Measurements from ENCODE around the gene CAMK1D. TPM values are rescaled to one million over a fixed set of nuclear protein-coding genes. Genes with fewer than 3 reads are reported as not detected.

CAMK1D gene
- total and polyA plus RNA-seq, 2 donors (not counting 3 experiments of a cell fraction or from before 2014, with no cell fraction given): 0.37 to 4.2 TPM

- no peak overlapping the region for H3K27ac ChIP-seq (ENCODE audit: insufficient read depth, low read depth, low read length)
- no peaks in the 10 kb centered on the region for H3K9me1 ChIP-seq (replicated peaks; ENCODE audit: control insufficient read depth, extremely low read depth, insufficient read depth, low read length)
- CTCF ChIA-PET: no interaction called here
- intact Hi-C loops (cut with micrococcal nuclease): no loop called here
- H3K9me3 ChIP-seq (replicated peaks; ENCODE audit: control insufficient read depth, insufficient read depth, low read length): no peaks in the 10 kb centered on the region
- POLR2A ChIA-PET: no interaction called here
- dilution Hi-C loops (cut with MboI; ENCODE audit: extremely low pct_ligation_motif_present, low sequenced_read_pairs): no loop called here
- DNase-seq (ENCODE audit: low read depth, low spot score) (no peak), FAIRE-seq (no peak)
- no peak overlapping the region for H3K4me2 ChIP-seq (ENCODE audit: insufficient read depth, low read length)
- BruUV-seq (replicated peaks): no TSS peak
- H3K9ac ChIP-seq (replicated peaks; ENCODE audit: extremely low read depth, insufficient read depth, low read length): no peak overlapping the region
- H4K20me1 ChIP-seq (replicated peaks; ENCODE audit: control insufficient read depth, extremely low read depth, insufficient read depth, low read length): no peaks in the 10 kb centered on the region
- H3K4me1 ChIP-seq (ENCODE audit: control insufficient read depth, extremely low read depth, insufficient read depth, low read length): no peaks in the 10 kb centered on the region
- no peaks in the 10 kb centered on the region for H3K79me2 ChIP-seq (ENCODE audit: control insufficient read depth, insufficient read depth, low read length)
- H3K27me3 ChIP-seq (ENCODE audit: control insufficient read depth in 2 of 2, insufficient read depth in 2 of 2, low read length in 2 of 2): peaks cover 2 to 3% of the 10 kb centered on the region in 2 experiments
- H2AFZ ChIP-seq (ENCODE audit: low read depth, low read length): no peak overlapping the region
- TF ChIP-seq MAX (IDR thresholded peaks at IDR 0.05; ENCODE audit: insufficient read depth, insufficient read length) (no peak), JUN (IDR thresholded peaks at IDR 0.05; ENCODE audit: borderline replicate concordance, insufficient read depth, insufficient read length, low read depth) (no peak), MYC (IDR thresholded peaks at IDR 0.05; ENCODE audit: low read depth, low read length) (no peak), GATA2 (IDR thresholded peaks at IDR 0.05; ENCODE audit: insufficient read depth, insufficient read length, low read depth, low read length) (no peak), POLR2A (IDR thresholded peaks at IDR 0.05; ENCODE audit: low read depth, low read length) (no peak), EZH2 (IDR thresholded peaks at IDR 0.05; ENCODE audit: borderline replicate concordance, low read depth, low read length, severe bottlenecking) (no peak), FOS (IDR thresholded peaks at IDR 0.05; ENCODE audit: borderline replicate concordance, insufficient read depth, low read length) (no peak)
- no peaks in the 10 kb centered on the region for H3K36me3 ChIP-seq (ENCODE audit: control insufficient read depth in 2 of 2, extremely low read depth in 1 of 2, insufficient read depth in 2 of 2, low read length in 2 of 2)
- no peak overlapping the region for H3K4me3 ChIP-seq (replicated peaks in 1 of 3; ENCODE audit: insufficient read depth in 1 of 3, low read depth in 1 of 3, low read length in 3 of 3)
These were observed 154.0 kb downstream of the CAMK1D start for GRCh38 chr10:12503311-12503710.

DNA sequence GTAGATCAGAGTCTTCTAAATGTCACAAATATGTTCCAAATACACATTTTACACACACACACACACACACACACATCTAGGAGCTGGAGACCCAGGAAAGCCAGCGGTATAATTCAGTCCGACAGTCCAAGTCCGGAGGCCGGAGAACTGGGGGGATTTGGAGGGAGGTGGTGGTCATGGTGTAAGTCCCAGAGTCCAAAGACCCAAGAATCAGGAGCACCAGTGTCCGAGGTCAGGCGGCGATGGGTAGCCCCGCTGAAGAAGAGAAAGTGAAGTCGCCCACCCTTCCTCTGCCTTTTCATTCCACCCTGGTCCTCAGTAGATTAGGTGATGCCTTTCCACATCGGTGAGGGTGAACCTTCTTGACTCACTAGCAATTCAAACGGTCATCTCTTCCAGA lies 154.8 kb downstream of the CAMK1D start:
- Histone ChIP-seq H3K4me3 (replicated peaks in 1 of 3; ENCODE audit: insufficient read depth in 1 of 3, low read depth in 1 of 3, low read length in 3 of 3) (no peak overlapping the region), H3K27me3 (ENCODE audit: control insufficient read depth in 2 of 2, insufficient read depth in 2 of 2, low read length in 2 of 2) (no peaks in the 10 kb centered on the region), H3K27ac (ENCODE audit: insufficient read depth, low read depth, low read length) (no peak overlapping the region), H3K9me3 (replicated peaks; ENCODE audit: control insufficient read depth, insufficient read depth, low read length) (no peaks in the 10 kb centered on the region), H3K79me2 (ENCODE audit: control insufficient read depth, insufficient read depth, low read length) (no peaks in the 10 kb centered on the region), H3K9ac (replicated peaks; ENCODE audit: extremely low read depth, insufficient read depth, low read length) (no peak overlapping the region), H3K4me2 (ENCODE audit: insufficient read depth, low read length) (no peak overlapping the region), H2AFZ (ENCODE audit: low read depth, low read length) (no peak overlapping the region), H4K20me1 (replicated peaks; ENCODE audit: control insufficient read depth, extremely low read depth, insufficient read depth, low read length) (no peaks in the 10 kb centered on the region), H3K36me3 (ENCODE audit: control insufficient read depth in 2 of 2, extremely low read depth in 1 of 2, insufficient read depth in 2 of 2, low read length in 2 of 2) (no peaks in the 10 kb centered on the region), H3K9me1 (replicated peaks; ENCODE audit: control insufficient read depth, extremely low read depth, insufficient read depth, low read length) (no peaks in the 10 kb centered on the region), H3K4me1 (ENCODE audit: control insufficient read depth, extremely low read depth, insufficient read depth, low read length) (no peaks in the 10 kb centered on the region)
- dilution Hi-C loops (cut with MboI; ENCODE audit: extremely low pct_ligation_motif_present, low sequenced_read_pairs): no loop called here
- no peak for FAIRE-seq
- BruUV-seq (replicated peaks): no TSS peak
- no peak for DNase-seq (ENCODE audit: low read depth, low spot score)
- intact Hi-C loops (cut with micrococcal nuclease): no loop called here
- ChIA-PET CTCF (no interaction called here), POLR2A (no interaction called here)
- TF ChIP-seq JUN (IDR thresholded peaks at IDR 0.05; ENCODE audit: borderline replicate concordance, insufficient read depth, insufficient read length, low read depth): no peak
- no peak for TF ChIP-seq FOS (IDR thresholded peaks at IDR 0.05; ENCODE audit: borderline replicate concordance, insufficient read depth, low read length)
- TF ChIP-seq EZH2 (IDR thresholded peaks at IDR 0.05; ENCODE audit: borderline replicate concordance, low read depth, low read length, severe bottlenecking): no peak
- TF ChIP-seq POLR2A (IDR thresholded peaks at IDR 0.05; ENCODE audit: low read depth, low read length): no peak
- no peak for TF ChIP-seq MAX (IDR thresholded peaks at IDR 0.05; ENCODE audit: insufficient read depth, insufficient read length)
- TF ChIP-seq POLR2AphosphoS5 (IDR thresholded peaks at IDR 0.05; ENCODE audit: insufficient read depth, low read depth, low read length): no peak

Data from endothelial cell of umbilical vein (primary cell).